ENCODE data around the gene NPR2. TPM values are rescaled to one million over a fixed set of nuclear protein-coding genes. Genes with fewer than 3 reads are reported as not detected.

NPR2 gene
- total and polyA plus RNA-seq, 2 of the 13 experiments (the other 11 are each of a cell fraction or from before 2014, with no cell fraction given): 7.4 to 9.4 TPM

GRCh38 chr9:35814841-35815543 is 23.6 kb downstream of the NPR2 start, which contains the start of gene HINT2 (continued):
- TF ChIP-seq ZNF142 (CRISPR knock-in tag; IDR thresholded peaks at IDR 0.05): no peak
- TF ChIP-seq ETV6 (CRISPR knock-in tag; conservative IDR thresholded peaks at IDR 0.05): peak; percentile 73; the same call in 1 of the 2 replicates
- peak; percentile 7; the same call in 1 of the 2 replicates for TF ChIP-seq ZBTB10 (CRISPR knock-in tag; IDR thresholded peaks at IDR 0.05; ENCODE audit: borderline replicate concordance)
- no peak for TF ChIP-seq HHEX (CRISPR knock-in tag; IDR thresholded peaks at IDR 0.05)
- TF ChIP-seq ZFP36 (IDR thresholded peaks at IDR 0.05; ENCODE audit: borderline replicate concordance, low read depth, low read length, partially characterized antibody): no peak
- no peak for TF ChIP-seq ZMAT5 (CRISPR knock-in tag; IDR thresholded peaks at IDR 0.05; ENCODE audit: borderline replicate concordance, low read depth)
- peak; percentile 20; the same call in 1 of the 2 replicates for TF ChIP-seq ZNF776 (CRISPR knock-in tag; IDR thresholded peaks at IDR 0.05)
- TF ChIP-seq ARID2 (CRISPR knock-in tag; IDR thresholded peaks at IDR 0.05; ENCODE audit: borderline replicate concordance): no peak
- TF ChIP-seq ZBTB25 (CRISPR knock-in tag; IDR thresholded peaks at IDR 0.05): no peak
- no peak for TF ChIP-seq ZFP36L1 (CRISPR knock-in tag; IDR thresholded peaks at IDR 0.05)
- TF ChIP-seq ZNF607 (CRISPR knock-in tag; IDR thresholded peaks at IDR 0.05; ENCODE audit: borderline replicate concordance): peak; percentile 77; the same call in 1 of the 2 replicates
- TF ChIP-seq PAX8 (CRISPR knock-in tag; IDR thresholded peaks at IDR 0.05; ENCODE audit: borderline replicate concordance): no peak
- no peak for TF ChIP-seq KDM6A (CRISPR knock-in tag; IDR thresholded peaks at IDR 0.05; ENCODE audit: low read depth)
- TF ChIP-seq ZSCAN5A (CRISPR knock-in tag; IDR thresholded peaks at IDR 0.05; ENCODE audit: borderline replicate concordance): 0 out of 2 replicates have a peak, but pooled peaks have one; percentile 33
- no peak for TF ChIP-seq TSC22D2 (CRISPR knock-in tag; IDR thresholded peaks at IDR 0.05; ENCODE audit: borderline replicate concordance)
- TF ChIP-seq MTF1 (CRISPR knock-in tag; IDR thresholded peaks at IDR 0.05): no peak
- no peak for TF ChIP-seq ARNT (IDR thresholded peaks at IDR 0.05)
- no peak for TF ChIP-seq ZFP37 (CRISPR knock-in tag; IDR thresholded peaks at IDR 0.05; ENCODE audit: borderline replicate concordance)
